CD4-positive, alpha-beta T cell (primary cell): ENCODE data around the gene NFKB1. TPM values are rescaled to one million over a fixed set of nuclear protein-coding genes. Genes with fewer than 3 reads are reported as not detected.

ENCODE experiments used
- ATAC-seq: fragments of 200-7000 bp; cut with Tn5 transposase; one replicate; pipeline ENCODE4 v1.10.0; 2022; ENCODE audit warnings: mild to moderate bottlenecking; ENCODE audit not compliant: poor library complexity
- CTCF ChIA-PET: fragments of 350-600 bp; sonication (Branson Sonifier 250); formaldehyde crosslinking; loops from one replicate; lab custom pipeline; 2021; ENCODE audit warnings: antibody characterized with exemption, inconsistent platforms; lab: Charles Lee
- POLR2A ChIA-PET: fragments of 350-600 bp; sonication (Branson Sonifier 250); formaldehyde crosslinking; loops from one replicate; lab custom pipeline; 2021; ENCODE audit warnings: antibody characterized with exemption, inconsistent platforms; lab: Charles Lee
- DNase-seq, 14 experiments: peaks; one replicate each; pipeline ENCODE4 v3.0.0-alpha.2; 2013 to 2020; ENCODE audit warnings: mixed read lengths in 2 of 14
- H3K27ac ChIP-seq, 2 donors: one replicate each; pipeline versions ENCODE4 v1.5.1 to v1.7.0; 2013; ENCODE audit warnings: low read length in 2 of 2, low read depth in 1 of 2, mild to moderate bottlenecking in 1 of 2
- H3K27me3 ChIP-seq, 2 experiments: 1 replicate in 1 of 2; 2 replicates in 1 of 2; pipeline versions ENCODE4 v1.6.1 to v1.7.0; 2013; ENCODE audit warnings: low read length in 2 of 2, control low read depth in 1 of 2, mild to moderate bottlenecking in 1 of 2, moderate library complexity in 1 of 2; ENCODE audit not compliant: insufficient read depth in 2 of 2, control insufficient read depth in 1 of 2
- H3K36me3 ChIP-seq: one replicate; pipeline ENCODE4 v1.6.1; 2013; ENCODE audit warnings: low read length, control low read depth; ENCODE audit not compliant: insufficient read depth
- H3K4me1 ChIP-seq: one replicate; pipeline ENCODE4 v1.6.1; 2013; ENCODE audit warnings: low read length, control low read depth; ENCODE audit not compliant: insufficient read depth
- H3K4me3 ChIP-seq: one replicate; pipeline ENCODE4 v1.5.1; 2013; ENCODE audit warnings: mild to moderate bottlenecking, low read length, moderate library complexity
- H3K9me3 ChIP-seq, 2 experiments: 1 replicate in 1 of 2; 2 replicates in 1 of 2; pipeline versions ENCODE4 v1.6.1 to v1.7.0; 2013; ENCODE audit warnings: low read length in 2 of 2, mild to moderate bottlenecking in 2 of 2, control low read depth in 1 of 2, moderate library complexity in 1 of 2; ENCODE audit not compliant: control insufficient read depth in 1 of 2, insufficient read depth in 1 of 2
- H3K27ac Mint-ChIP-seq: one replicate; pipeline ENCODE4 v1.8.0; 2020; ENCODE audit warnings: mixed read lengths
- H3K27me3 Mint-ChIP-seq: one replicate; pipeline ENCODE4 v1.8.0; 2021; ENCODE audit warnings: mixed read lengths
- H3K36me3 Mint-ChIP-seq: one replicate; pipeline ENCODE4 v1.8.0; 2021; ENCODE audit warnings: low read depth, mixed read lengths
- H3K4me1 Mint-ChIP-seq: one replicate; pipeline ENCODE4 v1.8.0; 2021; ENCODE audit warnings: low read depth, mixed read lengths
- H3K4me3 Mint-ChIP-seq: one replicate; pipeline ENCODE4 v1.8.0; 2020; ENCODE audit warnings: mild to moderate bottlenecking, mixed read lengths
- H3K9me3 Mint-ChIP-seq: one replicate; pipeline ENCODE4 v1.8.0; 2020; ENCODE audit warnings: mixed read lengths
- CTCF ChIP-seq: fragments of 200-600 bp; IDR thresholded peaks from one replicate; pipeline ENCODE4 v1.8.0; 2022; ENCODE audit warnings: antibody characterized with exemption, mild to moderate bottlenecking
- intact Hi-C, 2 experiments: fragments of 100-400 bp; cut with DNase I in 1 of 2; cut with micrococcal nuclease in 1 of 2; formaldehyde crosslinking; loops; one replicate each; pipeline versions ENCODE4 v1.15.1 to v1.9.0; 2023 to 2025; cut with DNase I, micrococcal nuclease
- total RNA-seq, 174 experiments: library from RNA in 2 of 174; stranded (reverse) in 2 of 174; gene quantifications; one replicate each; pipeline ENCODE4 v1.2.3 and lab custom pipeline; 2021 to 2026

NFKB1 gene
- total RNA-seq, 2 experiments from 2014 or later = 134 TPM

GRCh38 chr4:102534845-102535244 is 33.7 kb downstream of the NFKB1 start:
- Mint-ChIP-seq H3K36me3 (peaks cover 87% of the 10 kb centered on the region), H3K27me3 (no peaks in the 10 kb centered on the region), H3K27ac (peak overlapping the region; percentile 59)

GRCh38 chr4:102535398-102536082 is 34.4 kb downstream of the NFKB1 start:
- H3K27ac ChIP-seq = no peak overlapping the region
- H3K9me3 ChIP-seq = no peaks in the 10 kb centered on the region
- H3K4me1 ChIP-seq = peaks cover 3% of the 10 kb centered on the region
- Mint-ChIP-seq H3K9me3 (no peaks in the 10 kb centered on the region), H3K4me3 (no peak overlapping the region), H3K27ac (peak overlapping the region; percentile 59), H3K4me1 (peaks cover 70% of the 10 kb centered on the region), H3K27me3 (no peaks in the 10 kb centered on the region), H3K36me3 (peaks cover 87% of the 10 kb centered on the region)
- CTCF ChIA-PET = interaction anchor here (1.9 kb wide), 1 partner anchor 8 kb away, joined by 4 read pairs; no protein-coding TSS in a partner anchor
- ATAC-seq (peak; percentile 69), DNase-seq (peak in 2 of 14 experiments; percentile 41 to 51)
- intact Hi-C loops = loop anchor here in 1 of 2 experiments (2.0 to 5.0 kb wide), 4 partner anchors 17 to 65 kb away; partner anchors contain the start of gene NFKB1
- POLR2A ChIA-PET = no interaction called here
- peaks cover 61% of the 10 kb centered on the region for H3K36me3 ChIP-seq
- no peak for TF ChIP-seq CTCF
- H3K4me3 ChIP-seq = no peak overlapping the region
- H3K27me3 ChIP-seq = no peaks in the 10 kb centered on the region

More at GRCh38 chr4:102534845-102535244, 33.7 kb downstream of the NFKB1 start:
- intact Hi-C loops = loop anchor here in 1 of 2 experiments (2.0 to 5.0 kb wide), 4 partner anchors 16 to 64 kb away; partner anchors contain the start of gene NFKB1
- Histone ChIP-seq H3K27me3 (no peaks in the 10 kb centered on the region), H3K4me1 (peaks cover 3% of the 10 kb centered on the region), H3K9me3 (no peaks in the 10 kb centered on the region), H3K36me3 (peaks cover 62% of the 10 kb centered on the region), H3K4me3 (no peak overlapping the region), H3K27ac (no peak overlapping the region)
- Mint-ChIP-seq H3K4me1 (peaks cover 70% of the 10 kb centered on the region), H3K4me3 (peak overlapping the region; percentile 13), H3K9me3 (no peaks in the 10 kb centered on the region)
- CTCF ChIA-PET = interaction anchor here (1.9 kb wide), 1 partner anchor 9 kb away, joined by 4 read pairs; no protein-coding TSS in a partner anchor
- DNase-seq (no peak), ATAC-seq (no peak)
- POLR2A ChIA-PET = interaction anchor here (1.2 kb wide), 1 partner anchor 9 kb away, joined by 3 read pairs; no protein-coding TSS in a partner anchor
- TF ChIP-seq CTCF = no peak

- no peak for ATAC-seq
- peaks cover 87% of the 10 kb centered on the region for H3K36me3 Mint-ChIP-seq
- no peak overlapping the region for H3K27ac ChIP-seq
- no peaks in the 10 kb centered on the region for H3K27me3 Mint-ChIP-seq
- peaks cover 67% of the 10 kb centered on the region for H3K36me3 ChIP-seq
- H3K9me3 ChIP-seq = no peaks in the 10 kb centered on the region
- DNase-seq = no peak
- no peak overlapping the region for H3K4me3 Mint-ChIP-seq
- ChIA-PET CTCF (interaction anchor here (1.4 kb wide), 1 partner anchor 53 kb away, joined by 3 read pairs; no protein-coding TSS in a partner anchor), POLR2A (interaction anchor here (2.0 to 2.3 kb wide), 2 partner anchors 9 to 35 kb away, joined by 8 to 10 read pairs; partner anchors contain the start of gene NFKB1)
- no peak overlapping the region for H3K27ac Mint-ChIP-seq
- no peak for TF ChIP-seq CTCF
- peaks cover 6% of the 10 kb centered on the region for H3K4me1 ChIP-seq
- intact Hi-C loops = loop anchor here in 1 of 2 experiments (5.0 kb wide), 2 partner anchors 34 to 61 kb away; partner anchors contain the start of gene NFKB1
- peaks cover 70% of the 10 kb centered on the region for H3K4me1 Mint-ChIP-seq
- no peak overlapping the region for H3K4me3 ChIP-seq
- H3K9me3 Mint-ChIP-seq = no peaks in the 10 kb centered on the region
- H3K27me3 ChIP-seq = no peaks in the 10 kb centered on the region
Measured at GRCh38 chr4:102536768-102537167, 35.6 kb downstream of the NFKB1 start.
